GM12875 (cell line): ENCODE data around the gene SHBG.

Experiments
- H3K4me3 ChIP-seq: one replicate; pipeline ENCODE4 v1.5.1; 2011; ENCODE audit warnings: low read depth, low read length, control low read depth
- CTCF ChIP-seq: IDR thresholded peaks from 2 replicates; pipeline ENCODE4 v1.5.1; 2011; ENCODE audit warnings: low read depth, mild to moderate bottlenecking, control low read depth, inconsistent platforms, low read length, moderate library complexity, borderline replicate concordance; ENCODE audit not compliant: insufficient read depth

Gene SHBG

GRCh38 chr17:7629939-7630571 lies at the start of gene SHBG:
Gene SHBG, plus strand, starts transcription at chr17:7630135. Its CDS starts 38 bp downstream, at chr17:7630173.
- H3K4me3 ChIP-seq: no peak within 1 kb of the TSS
- TF ChIP-seq CTCF: no peak

GRCh38 chr17:7580604-7581575 lies 49.0 kb upstream of the SHBG start:
- no peak overlapping the region for H3K4me3 ChIP-seq
- TF ChIP-seq CTCF: no peak

- peak overlapping the region; percentile 70 for H3K4me3 ChIP-seq
- no peak for TF ChIP-seq CTCF
These were observed 47.3 kb upstream of the SHBG start for GRCh38 chr17:7582396-7583252.

GRCh38 chr17:7583253-7584109 lies 46.5 kb upstream of the SHBG start, which contains the start of gene MPDU1:
Gene MPDU1, plus strand, starts transcription at chr17:7583852. Its CDS starts 11 bp downstream, at chr17:7583863.
- TF ChIP-seq CTCF: no peak
- H3K4me3 ChIP-seq: peak within 1 kb of the TSS; percentile 70

- H3K4me3 ChIP-seq: no peak overlapping the region
- TF ChIP-seq CTCF: peak; percentile 53; the same call in 1 of the 2 replicates
These were observed 43.1 kb upstream of the SHBG start for GRCh38 chr17:7586673-7587419.
